ENCODE results near the gene RPTOR. TPM values are rescaled to one million over a fixed set of nuclear protein-coding genes. Genes with fewer than 3 reads are reported as not detected.

Gene RPTOR
- total and polyA plus RNA-seq, 4 donors = 12.4 to 46.1 (median 29.7) TPM

DNA sequence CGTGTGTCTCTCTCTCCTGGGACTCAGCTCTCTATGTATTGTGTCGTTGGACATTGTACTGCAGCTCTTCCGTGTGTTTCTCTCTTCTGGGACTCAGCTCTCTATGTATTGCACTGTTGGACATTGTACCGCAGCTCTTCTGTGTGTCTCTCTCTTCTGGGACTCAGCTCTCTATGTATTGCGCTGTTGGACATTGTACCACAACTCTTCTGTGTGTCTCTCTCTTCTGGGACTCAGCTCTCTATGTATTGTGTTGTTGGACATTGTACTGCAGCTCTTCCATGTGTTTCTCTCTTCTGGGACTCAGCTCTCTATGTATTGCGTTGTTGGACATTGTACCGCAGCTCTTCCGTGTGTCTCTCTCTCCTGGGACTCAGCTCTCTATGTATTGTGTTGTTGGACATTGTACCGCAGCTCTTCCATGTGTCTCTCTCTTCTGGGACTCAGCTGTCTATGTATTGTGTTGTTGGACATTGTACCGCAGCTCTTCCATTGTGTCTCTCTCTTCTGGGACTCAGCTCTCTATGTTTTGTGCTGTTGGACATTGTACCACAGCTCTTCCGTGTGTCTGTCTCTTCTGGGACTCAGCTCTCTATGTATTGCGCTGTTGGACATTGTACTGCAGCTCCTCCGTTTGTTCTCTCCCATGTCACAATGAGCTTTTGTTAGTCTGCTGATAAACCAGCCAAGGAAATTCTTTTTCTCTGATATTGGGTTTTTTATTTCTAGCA, 84.8 kb downstream of the RPTOR start:
- Histone ChIP-seq H3K9ac (ENCODE audit: insufficient read depth in 1 of 2, low read length in 2 of 2) (no peak overlapping the region), H3K27ac (ENCODE audit: low read depth in 1 of 2, low read length in 1 of 2) (no peak overlapping the region), H3K36me3 (ENCODE audit: control insufficient read depth in 4 of 4, insufficient read depth in 4 of 4, low read length in 4 of 4) (peaks cover 0 to 9% (median 3%) of the 10 kb centered on the region in 4 donors), H3K4me3 (no peak overlapping the region), H3K9me3 (ENCODE audit: control insufficient read depth in 4 of 4, insufficient read depth in 3 of 4, low read length in 3 of 4) (peaks cover 0 to 6% (median under 1%) of the 10 kb centered on the region in 4 donors), H3K27me3 (ENCODE audit: control insufficient read depth in 3 of 3, insufficient read depth in 3 of 3, low read length in 2 of 3) (no peaks in the 10 kb centered on the region), H3K4me1 (ENCODE audit: control insufficient read depth in 5 of 5, insufficient read depth in 5 of 5, low read length in 5 of 5) (peaks cover 0 to 5% (median 0%) of the 10 kb centered on the region in 5 donors)
- TF ChIP-seq, protein P1, sequence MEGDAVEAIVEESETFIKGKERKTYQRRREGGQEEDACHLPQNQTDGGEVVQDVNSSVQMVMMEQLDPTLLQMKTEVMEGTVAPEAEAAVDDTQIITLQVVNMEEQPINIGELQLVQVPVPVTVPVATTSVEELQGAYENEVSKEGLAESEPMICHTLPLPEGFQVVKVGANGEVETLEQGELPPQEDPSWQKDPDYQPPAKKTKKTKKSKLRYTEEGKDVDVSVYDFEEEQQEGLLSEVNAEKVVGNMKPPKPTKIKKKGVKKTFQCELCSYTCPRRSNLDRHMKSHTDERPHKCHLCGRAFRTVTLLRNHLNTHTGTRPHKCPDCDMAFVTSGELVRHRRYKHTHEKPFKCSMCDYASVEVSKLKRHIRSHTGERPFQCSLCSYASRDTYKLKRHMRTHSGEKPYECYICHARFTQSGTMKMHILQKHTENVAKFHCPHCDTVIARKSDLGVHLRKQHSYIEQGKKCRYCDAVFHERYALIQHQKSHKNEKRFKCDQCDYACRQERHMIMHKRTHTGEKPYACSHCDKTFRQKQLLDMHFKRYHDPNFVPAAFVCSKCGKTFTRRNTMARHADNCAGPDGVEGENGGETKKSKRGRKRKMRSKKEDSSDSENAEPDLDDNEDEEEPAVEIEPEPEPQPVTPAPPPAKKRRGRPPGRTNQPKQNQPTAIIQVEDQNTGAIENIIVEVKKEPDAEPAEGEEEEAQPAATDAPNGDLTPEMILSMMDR (IDR thresholded peaks at IDR 0.05; ENCODE audit: control extremely low read depth, extremely low read depth) = no peak
- ATAC-seq (ENCODE audit: insufficient read depth, low FRiP score) (no peak), DNase-seq (no peak)
- WGBS, 2 donors = 87 to 91% methylated on average over 13 of the region's 13 CpGs

DNA sequence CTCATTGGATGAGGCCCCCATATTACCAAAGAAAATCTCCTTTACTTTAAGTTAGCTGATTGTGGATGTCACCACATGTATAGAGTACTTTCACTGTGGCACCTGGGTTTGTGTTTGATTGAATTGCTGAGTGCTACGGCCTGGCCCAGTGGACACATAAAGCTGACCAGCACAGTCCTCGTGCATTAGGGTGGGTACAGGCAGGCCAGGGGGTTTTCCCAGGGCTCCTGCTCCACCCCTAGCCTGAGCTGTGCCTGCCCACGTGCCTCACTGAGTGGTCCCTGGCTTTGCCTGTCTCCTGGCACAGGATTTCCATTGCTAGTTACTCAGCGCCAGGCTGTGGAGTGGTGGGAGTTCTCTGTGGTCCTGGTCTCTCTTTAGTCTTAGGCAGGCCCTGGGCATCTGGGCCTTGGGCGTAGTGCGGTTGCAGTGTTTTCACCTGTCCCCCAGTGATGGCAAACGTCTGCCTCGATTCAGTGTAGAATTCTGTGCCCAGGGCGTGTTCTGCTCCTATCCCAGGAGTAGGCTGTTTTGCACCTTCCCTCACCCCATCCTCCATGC, 86.0 kb downstream of the RPTOR start:
- DNase-seq (no peak), ATAC-seq (ENCODE audit: insufficient read depth, low FRiP score) (no peak)
- Histone ChIP-seq H3K36me3 (ENCODE audit: control insufficient read depth in 4 of 4, insufficient read depth in 4 of 4, low read length in 4 of 4) (peaks cover 0 to 10% (median 2%) of the 10 kb centered on the region in 4 donors), H3K4me3 (no peak overlapping the region), H3K9me3 (ENCODE audit: control insufficient read depth in 4 of 4, insufficient read depth in 3 of 4, low read length in 3 of 4) (peaks cover 0 to 6% (median under 1%) of the 10 kb centered on the region in 4 donors), H3K4me1 (ENCODE audit: control insufficient read depth in 5 of 5, insufficient read depth in 5 of 5, low read length in 5 of 5) (peaks cover 0 to 6% (median 0%) of the 10 kb centered on the region in 5 donors), H3K27ac (ENCODE audit: low read depth in 1 of 2, low read length in 1 of 2) (no peak overlapping the region), H3K9ac (ENCODE audit: insufficient read depth in 1 of 2, low read length in 2 of 2) (no peak overlapping the region), H3K27me3 (ENCODE audit: control insufficient read depth in 3 of 3, insufficient read depth in 3 of 3, low read length in 2 of 3) (no peaks in the 10 kb centered on the region)
- WGBS, 2 donors = 91% methylated on average over 9 of the region's 9 CpGs
- TF ChIP-seq, protein P1 (IDR thresholded peaks at IDR 0.05; ENCODE audit: control extremely low read depth, extremely low read depth) = no peak

DNA sequence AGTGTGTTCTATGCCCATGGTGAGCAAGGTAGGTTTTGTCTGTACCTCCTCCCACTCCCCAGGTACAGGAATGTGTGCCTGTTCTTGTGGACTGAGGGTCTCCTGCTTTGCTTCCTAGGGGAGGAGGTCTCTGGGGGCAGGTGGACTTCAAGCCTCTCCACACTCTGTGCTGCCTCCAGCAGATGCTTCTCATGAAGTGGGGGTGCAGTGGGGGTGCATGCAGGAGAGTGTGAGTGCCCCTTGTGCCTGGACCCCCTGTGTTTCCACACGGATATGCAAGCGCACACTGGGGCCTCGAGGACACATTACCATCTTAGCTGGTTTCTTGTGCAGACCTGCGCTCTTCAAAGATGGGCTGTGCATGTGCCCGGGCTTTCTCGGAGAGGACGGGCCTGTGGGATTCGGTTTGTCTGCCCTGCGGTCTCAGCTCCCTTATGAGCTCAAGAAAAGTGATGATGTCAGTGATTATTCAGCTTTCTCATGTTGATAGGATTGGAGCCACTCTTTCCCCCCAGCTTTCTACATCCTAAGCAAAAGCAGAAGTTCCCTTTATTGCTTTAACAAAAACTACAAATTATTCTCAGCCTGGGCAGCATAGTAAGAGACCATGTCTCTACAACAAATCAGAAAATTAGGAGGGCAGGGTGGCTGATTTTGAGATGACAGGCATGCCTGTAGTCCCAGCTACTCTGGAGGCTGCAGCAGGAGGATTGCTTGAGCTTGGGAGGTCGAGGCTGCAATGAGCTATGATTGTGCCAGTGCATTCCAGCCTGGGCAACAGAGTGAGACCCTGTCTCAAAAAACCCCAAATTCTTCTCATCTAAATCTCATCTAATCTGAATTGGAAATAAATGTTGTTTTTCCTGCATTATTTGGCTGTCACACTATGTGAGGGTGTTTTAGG, 86.8 kb downstream of the RPTOR start:
- 86 to 91% methylated on average over 10 of the region's 10 CpGs for WGBS, 2 donors
- Histone ChIP-seq H3K4me1 (ENCODE audit: control insufficient read depth in 5 of 5, insufficient read depth in 5 of 5, low read length in 5 of 5) (peaks cover 0 to 6% (median 0%) of the 10 kb centered on the region in 5 donors), H3K9ac (ENCODE audit: insufficient read depth in 1 of 2, low read length in 2 of 2) (no peak overlapping the region), H3K36me3 (ENCODE audit: control insufficient read depth in 4 of 4, insufficient read depth in 4 of 4, low read length in 4 of 4) (peaks cover 0 to 8% (median 1%) of the 10 kb centered on the region in 4 donors), H3K9me3 (ENCODE audit: control insufficient read depth in 4 of 4, insufficient read depth in 3 of 4, low read length in 3 of 4) (peaks cover 0 to 6% (median under 1%) of the 10 kb centered on the region in 4 donors), H3K27me3 (ENCODE audit: control insufficient read depth in 3 of 3, insufficient read depth in 3 of 3, low read length in 2 of 3) (no peaks in the 10 kb centered on the region), H3K4me3 (no peak overlapping the region), H3K27ac (ENCODE audit: low read depth in 1 of 2, low read length in 1 of 2) (no peak overlapping the region)
- DNase-seq (no peak), ATAC-seq (ENCODE audit: insufficient read depth, low FRiP score) (no peak)
- TF ChIP-seq, protein P1 (IDR thresholded peaks at IDR 0.05; ENCODE audit: control extremely low read depth, extremely low read depth) = no peak

All from lung (tissue), 12 donors.